ENCODE measurements around the gene DNAH17. TPM values are rescaled to one million over a fixed set of nuclear protein-coding genes. Genes with fewer than 3 reads are reported as not detected.

Gene DNAH17
- polyA plus RNA-seq, 3 donors: 0.01 to 0.51 (median 0.11) TPM

GRCh38 chr17:78550464-78550863 is 26.7 kb downstream of the DNAH17 start:
- H3K9me3 Mint-ChIP-seq: peaks cover 0 to 7% (median 2%) of the 10 kb centered on the region in 7 donors
- peaks cover 5 to 19% (median 8%) of the 10 kb centered on the region in 3 donors for H3K27me3 Mint-ChIP-seq (ENCODE audit: low read depth in 3 of 3)
- no peaks in the 10 kb centered on the region for H3K4me1 ChIP-seq (ENCODE audit: control insufficient read depth in 1 of 2, insufficient read depth in 2 of 2, low read length in 2 of 2)
- peak overlapping the region in 1 of 7 donors; percentile 7 for H3K27ac Mint-ChIP-seq
- intact Hi-C loops (cut with micrococcal nuclease): no loop called here
- H3K9ac ChIP-seq (ENCODE audit: insufficient read depth, low read length, poor library complexity, severe bottlenecking): no peak overlapping the region
- no peaks in the 10 kb centered on the region for H3K27me3 ChIP-seq (ENCODE audit: control insufficient read depth in 2 of 2, insufficient read depth in 2 of 2, low read length in 2 of 2)
- no peak overlapping the region for H3K4me3 Mint-ChIP-seq
- H3K4me2 ChIP-seq (replicated peaks; ENCODE audit: extremely low read depth, low read length, poor library complexity, severe bottlenecking): no peak overlapping the region
- 88% methylated on average over 6 of the region's 6 CpGs for WGBS (ENCODE audit: insufficient coverage)
- no peaks in the 10 kb centered on the region for H4K20me1 ChIP-seq (ENCODE audit: insufficient read depth, low read length)
- DNase-seq: no peak
- no peaks in the 10 kb centered on the region for H3K36me3 Mint-ChIP-seq
- no peak overlapping the region for H3K27ac ChIP-seq (ENCODE audit: low read depth in 1 of 2, low read length in 2 of 2)
- H2AFZ ChIP-seq (ENCODE audit: insufficient read depth, low read depth, low read length, poor library complexity, severe bottlenecking): no peak overlapping the region
- H3K9me3 ChIP-seq (replicated peaks in 1 of 2; ENCODE audit: control insufficient read depth in 1 of 2, insufficient read depth in 1 of 2, low read length in 2 of 2): peaks cover 0 to 5% of the 10 kb centered on the region in 2 donors
- H3K79me2 ChIP-seq (ENCODE audit: insufficient read depth, low read length): no peaks in the 10 kb centered on the region
- no peak overlapping the region for H3K4me3 ChIP-seq (replicated peaks in 1 of 3; ENCODE audit: low read depth in 2 of 3, low read length in 3 of 3)
- no peak for TF ChIP-seq CTCF (IDR thresholded peaks at IDR 0.05)
- H3K4me1 Mint-ChIP-seq: peaks cover 2% of the 10 kb centered on the region
- H3K36me3 ChIP-seq (replicated peaks in 1 of 2; ENCODE audit: control insufficient read depth in 1 of 2, insufficient read depth in 2 of 2, low read length in 2 of 2): no peaks in the 10 kb centered on the region

- H3K9me3 ChIP-seq (replicated peaks in 1 of 2; ENCODE audit: control insufficient read depth in 1 of 2, insufficient read depth in 1 of 2, low read length in 2 of 2): peaks cover 0 to 5% of the 10 kb centered on the region in 2 donors
- TF ChIP-seq CTCF (IDR thresholded peaks at IDR 0.05): no peak
- no peak overlapping the region for H3K27ac ChIP-seq (ENCODE audit: low read depth in 1 of 2, low read length in 2 of 2)
- H3K9ac ChIP-seq (ENCODE audit: insufficient read depth, low read length, poor library complexity, severe bottlenecking): no peak overlapping the region
- Mint-ChIP-seq H3K4me1 (peaks cover 2% of the 10 kb centered on the region), H3K4me3 (no peak overlapping the region), H3K36me3 (no peaks in the 10 kb centered on the region), H3K27me3 (ENCODE audit: low read depth in 3 of 3) (peaks cover 3 to 18% (median 6%) of the 10 kb centered on the region in 3 donors), H3K27ac (no peak overlapping the region), H3K9me3 (peaks cover 0 to 7% (median 2%) of the 10 kb centered on the region in 7 donors)
- H3K4me1 ChIP-seq (ENCODE audit: control insufficient read depth in 1 of 2, insufficient read depth in 2 of 2, low read length in 2 of 2): no peaks in the 10 kb centered on the region
- DNase-seq: no peak
- intact Hi-C loops (cut with micrococcal nuclease): no loop called here
- H3K79me2 ChIP-seq (ENCODE audit: insufficient read depth, low read length): no peaks in the 10 kb centered on the region
- H4K20me1 ChIP-seq (ENCODE audit: insufficient read depth, low read length): no peaks in the 10 kb centered on the region
- no peak overlapping the region for H3K4me2 ChIP-seq (replicated peaks; ENCODE audit: extremely low read depth, low read length, poor library complexity, severe bottlenecking)
- H3K36me3 ChIP-seq (replicated peaks in 1 of 2; ENCODE audit: control insufficient read depth in 1 of 2, insufficient read depth in 2 of 2, low read length in 2 of 2): no peaks in the 10 kb centered on the region
- no peak overlapping the region for H3K4me3 ChIP-seq (replicated peaks in 1 of 3; ENCODE audit: low read depth in 2 of 3, low read length in 3 of 3)
- 97% methylated on average over 4 of the region's 5 CpGs for WGBS (ENCODE audit: insufficient coverage)
- no peaks in the 10 kb centered on the region for H3K27me3 ChIP-seq (ENCODE audit: control insufficient read depth in 2 of 2, insufficient read depth in 2 of 2, low read length in 2 of 2)
- H2AFZ ChIP-seq (ENCODE audit: insufficient read depth, low read depth, low read length, poor library complexity, severe bottlenecking): no peak overlapping the region
Measured at GRCh38 chr17:78548725-78549124, 28.5 kb downstream of the DNAH17 start.

Data from CD14-positive monocyte (primary cell).